ENCODE results near the gene EBF3. TPM values are rescaled to one million over a fixed set of nuclear protein-coding genes. Genes with fewer than 3 reads are reported as not detected.

EBF3 gene
- total RNA-seq, 1 donor from 2014 or later: not detected

- Mint-ChIP-seq H3K4me1 (ENCODE audit: low read depth) (no peaks in the 10 kb centered on the region), H3K9me3 (ENCODE audit: low read depth) (no peaks in the 10 kb centered on the region), H3K27ac (ENCODE audit: unreplicated experiment) (no peak overlapping the region), H3K4me3 (ENCODE audit: unreplicated experiment) (no peak overlapping the region), H3K27me3 (ENCODE audit: low read depth) (peaks cover 3% of the 10 kb centered on the region), H3K36me3 (ENCODE audit: low read depth) (no peaks in the 10 kb centered on the region)
- TF ChIP-seq CTCF (IDR thresholded peaks at IDR 0.05): no peak
- no peak for DNase-seq (ENCODE audit: low spot score)
Observed at GRCh38 chr10:129886263-129886662, 77.8 kb downstream of the EBF3 start.

- H3K27ac Mint-ChIP-seq (ENCODE audit: unreplicated experiment): no peak overlapping the region
- H3K4me3 Mint-ChIP-seq (ENCODE audit: unreplicated experiment): no peak overlapping the region
- H3K27me3 Mint-ChIP-seq (ENCODE audit: low read depth): peaks cover 5% of the 10 kb centered on the region
- no peak for TF ChIP-seq CTCF (IDR thresholded peaks at IDR 0.05)
- DNase-seq (ENCODE audit: low spot score): no peak
- H3K36me3 Mint-ChIP-seq (ENCODE audit: low read depth): no peaks in the 10 kb centered on the region
- no peaks in the 10 kb centered on the region for H3K9me3 Mint-ChIP-seq (ENCODE audit: low read depth)
- no peaks in the 10 kb centered on the region for H3K4me1 Mint-ChIP-seq (ENCODE audit: low read depth)
Observed at GRCh38 chr10:129885526-129885925, 78.5 kb downstream of the EBF3 start.

GRCh38 chr10:129884398-129885078 lies 79.5 kb downstream of the EBF3 start:
- no peaks in the 10 kb centered on the region for H3K4me1 Mint-ChIP-seq (ENCODE audit: low read depth)
- no peak for DNase-seq (ENCODE audit: low spot score)
- H3K27ac Mint-ChIP-seq (ENCODE audit: unreplicated experiment): no peak overlapping the region
- no peak overlapping the region for H3K4me3 Mint-ChIP-seq (ENCODE audit: unreplicated experiment)
- peaks cover 5% of the 10 kb centered on the region for H3K27me3 Mint-ChIP-seq (ENCODE audit: low read depth)
- TF ChIP-seq CTCF (IDR thresholded peaks at IDR 0.05): no peak
- no peaks in the 10 kb centered on the region for H3K36me3 Mint-ChIP-seq (ENCODE audit: low read depth)
- no peaks in the 10 kb centered on the region for H3K9me3 Mint-ChIP-seq (ENCODE audit: low read depth)

DNA sequence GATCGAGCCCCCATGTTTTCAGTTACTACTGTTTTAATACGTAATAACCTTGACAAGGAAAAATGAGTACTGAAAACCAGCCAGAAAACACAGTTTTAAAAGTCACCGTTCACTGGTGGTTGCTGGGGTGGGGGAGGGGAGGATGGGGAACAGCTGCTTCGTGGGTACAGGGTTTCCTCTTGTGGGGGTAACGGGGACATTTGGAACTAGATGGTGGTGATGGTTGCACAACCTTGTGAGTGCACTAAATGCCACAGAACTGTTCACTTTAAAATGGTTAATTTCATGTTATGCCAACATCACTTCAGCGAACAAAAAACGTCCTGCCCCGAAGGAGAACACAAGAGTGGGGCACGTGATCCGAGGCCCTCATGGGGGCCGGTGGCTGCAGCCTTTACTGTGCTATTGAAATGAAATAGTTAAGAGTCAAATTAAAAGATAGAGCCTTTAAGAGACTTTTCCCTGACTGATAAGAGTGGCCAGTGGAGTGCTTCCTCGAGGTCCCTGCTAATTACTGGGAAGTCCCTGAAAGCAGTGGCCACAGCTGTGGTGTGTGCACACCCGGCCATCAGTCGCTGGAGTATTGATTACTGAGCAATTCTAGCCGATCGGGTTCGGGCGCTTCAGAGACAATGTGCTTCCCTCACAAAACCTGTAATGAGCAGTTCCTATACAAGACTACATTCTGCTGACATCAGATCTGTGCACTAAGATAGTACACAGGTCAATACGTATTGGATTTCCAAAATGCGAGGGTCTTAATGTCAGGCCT lies 80.3 kb downstream of the EBF3 start:
- no peak for DNase-seq (ENCODE audit: low spot score)
- no peak overlapping the region for H3K4me3 Mint-ChIP-seq (ENCODE audit: unreplicated experiment)
- H3K4me1 Mint-ChIP-seq (ENCODE audit: low read depth): no peaks in the 10 kb centered on the region
- TF ChIP-seq CTCF (IDR thresholded peaks at IDR 0.05): no peak
- H3K9me3 Mint-ChIP-seq (ENCODE audit: low read depth): no peaks in the 10 kb centered on the region
- H3K36me3 Mint-ChIP-seq (ENCODE audit: low read depth): no peaks in the 10 kb centered on the region
- peaks cover 5% of the 10 kb centered on the region for H3K27me3 Mint-ChIP-seq (ENCODE audit: low read depth)
- H3K27ac Mint-ChIP-seq (ENCODE audit: unreplicated experiment): no peak overlapping the region

DNA sequence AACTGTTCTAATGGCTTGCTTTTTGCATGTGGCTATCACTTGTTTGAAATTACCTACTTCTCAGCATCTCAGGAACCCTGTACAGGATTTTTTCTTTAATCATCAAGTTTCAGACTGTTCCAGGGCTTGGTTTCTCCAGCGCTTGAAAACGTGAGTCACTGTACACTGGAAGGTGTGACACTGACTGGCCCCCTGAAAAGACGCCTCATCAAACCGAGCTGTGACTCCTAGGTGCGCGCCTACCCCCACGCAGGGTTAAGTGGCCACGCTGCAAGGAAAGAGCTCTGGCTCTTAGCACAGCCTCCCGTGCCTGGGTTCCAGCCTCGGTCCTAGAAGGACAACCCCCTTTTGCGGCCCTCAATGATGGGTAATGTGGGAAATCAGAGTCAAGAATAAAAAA lies 81.0 kb downstream of the EBF3 start:
- H3K9me3 Mint-ChIP-seq (ENCODE audit: low read depth): no peaks in the 10 kb centered on the region
- TF ChIP-seq CTCF (IDR thresholded peaks at IDR 0.05): no peak
- DNase-seq (ENCODE audit: low spot score): no peak

More for the DNA sequence above, 81.0 kb downstream of the EBF3 start:
- Mint-ChIP-seq H3K27ac (ENCODE audit: unreplicated experiment) (no peak overlapping the region), H3K27me3 (ENCODE audit: low read depth) (peaks cover 5% of the 10 kb centered on the region), H3K4me1 (ENCODE audit: low read depth) (no peaks in the 10 kb centered on the region), H3K4me3 (ENCODE audit: unreplicated experiment) (no peak overlapping the region), H3K36me3 (ENCODE audit: low read depth) (no peaks in the 10 kb centered on the region)

Data from chondrocyte (in vitro differentiated cells).